HG03196 (cell line): ENCODE data around the gene TPBGL.
A peak's percentile ranks its signal among the peaks of the same experiment; 100 is the strongest.

Experiments
- ATAC-seq: cut with Tn5 transposase; IDR thresholded peaks from one replicate; pipeline ENCODE4 v1.9.1; 2021; ENCODE audit not compliant: unreplicated experiment

TPBGL gene, protein sequence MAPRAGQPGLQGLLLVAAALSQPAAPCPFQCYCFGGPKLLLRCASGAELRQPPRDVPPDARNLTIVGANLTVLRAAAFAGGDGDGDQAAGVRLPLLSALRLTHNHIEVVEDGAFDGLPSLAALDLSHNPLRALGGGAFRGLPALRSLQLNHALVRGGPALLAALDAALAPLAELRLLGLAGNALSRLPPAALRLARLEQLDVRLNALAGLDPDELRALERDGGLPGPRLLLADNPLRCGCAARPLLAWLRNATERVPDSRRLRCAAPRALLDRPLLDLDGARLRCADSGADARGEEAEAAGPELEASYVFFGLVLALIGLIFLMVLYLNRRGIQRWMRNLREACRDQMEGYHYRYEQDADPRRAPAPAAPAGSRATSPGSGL

DNA sequence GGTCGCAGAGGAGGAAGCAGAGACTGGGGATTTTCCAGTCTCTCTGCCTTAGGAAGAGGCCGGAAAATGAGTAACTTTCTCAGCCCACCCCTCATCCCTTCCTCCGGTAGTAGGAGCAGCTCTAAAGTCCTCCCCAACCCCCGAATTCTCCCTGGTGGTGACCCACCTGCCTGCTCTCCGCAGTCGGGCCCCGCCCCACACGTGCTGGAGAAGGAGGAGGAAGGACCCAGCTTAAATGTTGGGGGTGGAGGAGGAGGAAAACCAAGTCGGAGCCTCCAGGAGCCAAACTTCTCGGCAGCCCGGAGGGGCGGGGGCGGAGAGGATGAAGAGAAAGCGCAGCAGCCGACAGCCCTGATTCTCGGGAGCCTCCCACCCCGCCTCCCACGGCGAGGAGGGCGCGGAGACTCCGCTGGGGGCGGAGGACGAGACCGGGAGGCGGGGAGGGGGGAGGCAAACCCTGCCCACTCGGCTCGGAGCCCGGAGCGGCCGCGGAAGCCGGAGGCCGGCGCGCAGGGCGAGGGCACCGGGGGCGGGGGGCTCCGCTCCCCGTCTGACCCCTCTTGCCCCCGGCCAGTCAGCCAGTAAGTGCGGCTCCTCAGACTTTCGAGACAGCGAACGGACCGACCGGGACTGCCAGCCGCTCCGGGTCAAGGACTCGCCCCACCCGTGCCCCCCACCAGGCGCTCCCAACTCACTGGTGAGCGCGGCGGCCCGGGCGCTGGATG, at the start of gene TPBGL:
TPBGL (plus strand) TSS at position 464 of the 725 bp plus-strand sequence. CDS start 276 bp downstream, outside the sequence.
- ATAC-seq, result no peak

DNA sequence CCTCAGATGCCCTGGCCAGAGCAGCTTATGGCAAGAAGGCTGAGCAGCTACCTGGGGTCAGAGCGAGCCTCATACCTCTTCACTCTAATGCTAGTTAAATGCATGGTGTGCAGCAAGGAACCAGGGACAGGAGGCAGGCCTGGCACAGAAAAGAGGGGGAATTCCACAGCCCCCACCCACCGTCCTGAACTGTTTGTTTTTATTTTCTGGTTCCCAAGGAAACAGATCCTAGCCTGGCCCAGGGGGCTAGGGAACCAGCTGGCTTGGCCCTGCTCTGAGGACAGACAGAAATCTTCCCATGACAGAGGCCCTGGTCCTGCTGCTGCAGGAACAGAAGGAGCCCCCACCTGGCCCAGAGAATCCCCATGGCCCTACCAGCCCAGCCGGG, 49.2 kb upstream of the TPBGL start:
- ATAC-seq, result no peak

DNA sequence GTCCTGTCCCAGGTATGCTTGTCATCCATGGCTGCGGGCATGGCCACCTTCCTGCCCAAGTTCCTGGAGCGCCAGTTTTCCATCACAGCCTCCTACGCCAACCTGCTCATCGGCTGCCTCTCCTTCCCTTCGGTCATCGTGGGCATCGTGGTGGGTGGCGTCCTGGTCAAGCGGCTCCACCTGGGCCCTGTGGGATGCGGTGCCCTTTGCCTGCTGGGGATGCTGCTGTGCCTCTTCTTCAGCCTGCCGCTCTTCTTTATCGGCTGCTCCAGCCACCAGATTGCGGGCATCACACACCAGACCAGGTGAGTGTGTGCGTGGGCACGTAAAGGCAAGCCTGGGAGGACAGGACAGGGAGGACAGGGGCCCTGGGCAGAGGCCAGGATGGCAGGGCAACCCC, 47.3 kb upstream of the TPBGL start:
- ATAC-seq, result no peak

- no peak for ATAC-seq
Measured at GRCh38 chr11:75193711-75194110, 46.9 kb upstream of the TPBGL start.

- ATAC-seq, result no peak
Measured at GRCh38 chr11:75194147-75194546, 46.4 kb upstream of the TPBGL start.

DNA sequence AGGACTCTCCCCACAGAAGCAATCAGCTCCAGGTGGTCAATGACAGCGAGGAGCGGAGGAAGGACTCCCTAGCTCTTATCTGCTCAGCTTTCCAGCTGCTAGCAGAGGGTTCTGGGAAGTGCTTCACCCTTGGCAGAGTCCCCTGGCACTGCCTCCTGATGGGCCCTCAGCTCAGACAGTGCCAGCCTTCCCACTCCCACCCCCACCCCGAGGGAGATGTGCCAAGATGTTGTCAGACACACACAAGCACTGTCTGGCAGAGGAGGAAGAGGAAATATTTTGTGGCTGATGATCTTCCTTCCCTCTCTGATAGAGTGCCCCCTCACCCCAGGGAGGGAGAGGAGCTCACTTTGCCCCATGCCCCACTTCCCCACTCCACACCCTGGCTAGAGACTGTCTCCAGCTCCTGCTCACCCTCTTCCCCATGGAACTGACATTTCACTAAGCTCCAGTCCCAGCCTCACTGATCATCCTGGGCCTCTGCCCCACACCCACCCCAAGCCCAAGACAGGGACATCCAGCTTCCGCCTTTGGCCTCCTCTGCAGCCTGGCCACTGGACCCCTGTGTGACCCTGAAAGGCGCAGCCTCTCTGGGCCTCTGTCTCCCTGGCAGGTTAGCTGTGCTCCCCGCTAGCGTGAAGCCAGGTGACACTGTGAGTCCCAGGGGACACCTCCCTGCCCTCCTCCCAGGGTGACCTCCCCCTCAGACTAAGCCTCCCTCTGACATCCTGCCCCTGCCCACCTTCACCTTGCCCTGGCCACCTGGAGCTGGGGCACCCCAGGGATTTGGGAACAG, 45.2 kb upstream of the TPBGL start:
- ATAC-seq, result no peak

- ATAC-seq, result no peak
Measured at GRCh38 chr11:75196426-75196825, 44.1 kb upstream of the TPBGL start.

GRCh38 chr11:75197512-75198277, 42.9 kb upstream of the TPBGL start:
- ATAC-seq, result no peak

GRCh38 chr11:75198278-75198973, 42.1 kb upstream of the TPBGL start:
- ATAC-seq, result no peak

DNA sequence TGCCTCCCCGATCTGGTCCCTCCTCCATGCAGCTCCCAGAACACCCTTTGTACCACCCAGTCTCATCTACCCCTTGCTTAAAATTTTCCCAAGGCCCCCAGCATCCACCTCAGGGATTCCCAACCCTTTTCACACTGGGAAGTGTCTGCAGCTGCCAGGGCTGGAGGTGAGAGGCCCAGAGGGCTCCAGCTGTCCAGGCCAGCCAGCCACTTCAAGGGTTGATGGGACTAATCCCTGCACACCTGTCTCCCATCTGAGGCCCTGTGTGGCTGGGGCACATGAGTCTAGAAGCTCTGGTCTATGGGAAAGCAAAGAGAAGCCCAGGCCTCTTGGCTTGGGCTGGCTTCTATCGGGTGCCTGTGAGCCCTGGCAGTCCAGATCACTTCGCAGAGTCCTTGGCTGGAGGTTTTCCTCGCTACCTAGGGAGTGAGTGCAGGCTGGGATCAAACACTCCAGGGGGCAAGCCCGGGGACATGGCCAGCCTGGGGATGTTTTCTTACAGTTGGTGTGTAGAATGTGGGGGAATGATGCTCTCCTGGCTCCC, 41.1 kb upstream of the TPBGL start:
- ATAC-seq, result no peak

DNA sequence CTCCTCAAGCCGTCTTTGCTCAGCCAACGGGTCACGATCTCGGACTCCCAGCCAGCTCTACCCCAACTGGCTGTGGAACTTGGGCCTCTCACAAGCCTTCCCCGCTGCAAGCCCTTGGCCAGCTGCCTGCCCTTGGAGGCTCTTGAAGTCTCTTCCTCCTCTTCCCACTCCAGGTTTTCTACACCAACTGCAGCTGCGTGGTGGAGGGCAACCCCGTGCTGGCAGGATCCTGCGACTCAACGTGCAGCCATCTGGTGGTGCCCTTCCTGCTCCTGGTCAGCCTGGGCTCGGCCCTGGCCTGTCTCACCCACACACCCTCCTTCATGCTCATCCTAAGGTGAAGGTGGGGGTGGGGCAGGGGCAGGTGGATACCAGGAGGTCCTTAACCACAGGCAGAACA, 40.5 kb upstream of the TPBGL start:
- ATAC-seq, result no peak

DNA sequence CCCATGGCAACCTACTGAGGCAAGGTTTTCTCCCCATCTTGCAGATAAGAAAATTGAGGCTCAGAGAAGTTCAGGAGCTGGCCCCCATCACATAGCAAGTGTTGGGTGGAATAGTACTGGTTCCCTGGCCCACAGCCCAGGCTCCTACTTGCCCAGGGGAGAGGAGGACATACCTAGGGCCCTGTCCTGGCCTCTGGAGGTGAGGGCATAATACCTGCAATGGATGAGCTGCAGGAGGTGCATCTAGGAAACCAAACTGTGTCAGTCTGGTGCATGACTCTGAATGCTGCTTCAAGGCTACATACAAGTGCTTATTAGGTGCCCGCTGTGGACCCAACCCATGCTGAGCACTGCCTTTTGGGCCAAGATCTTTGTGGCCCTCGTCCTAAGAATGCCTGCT, 40.0 kb upstream of the TPBGL start:
- no peak for ATAC-seq

- ATAC-seq, result no peak
Measured at GRCh38 chr11:75201771-75202170, 38.8 kb upstream of the TPBGL start.

- no peak for ATAC-seq
Measured at GRCh38 chr11:75202195-75202594, 38.4 kb upstream of the TPBGL start.

DNA sequence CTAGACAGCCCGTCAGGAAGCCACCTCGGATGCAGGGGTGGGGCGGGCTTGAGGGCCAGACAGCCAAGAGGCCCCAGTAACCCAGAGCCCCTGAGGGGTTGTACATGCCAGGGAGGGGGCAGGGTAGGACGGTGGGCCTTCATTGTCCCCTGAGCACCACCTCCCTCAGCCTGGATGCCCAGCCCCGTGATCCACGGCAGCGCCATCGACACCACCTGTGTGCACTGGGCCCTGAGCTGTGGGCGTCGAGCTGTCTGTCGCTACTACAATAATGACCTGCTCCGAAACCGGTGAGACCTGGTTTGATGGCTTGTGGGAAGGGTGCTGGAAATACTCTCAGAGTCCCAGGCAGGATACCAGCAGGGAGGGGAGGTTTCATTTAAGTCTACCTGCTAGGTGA, 37.4 kb upstream of the TPBGL start:
- ATAC-seq, result no peak

- ATAC-seq, result no peak
Measured at GRCh38 chr11:75203641-75204011, 36.9 kb upstream of the TPBGL start.

DNA sequence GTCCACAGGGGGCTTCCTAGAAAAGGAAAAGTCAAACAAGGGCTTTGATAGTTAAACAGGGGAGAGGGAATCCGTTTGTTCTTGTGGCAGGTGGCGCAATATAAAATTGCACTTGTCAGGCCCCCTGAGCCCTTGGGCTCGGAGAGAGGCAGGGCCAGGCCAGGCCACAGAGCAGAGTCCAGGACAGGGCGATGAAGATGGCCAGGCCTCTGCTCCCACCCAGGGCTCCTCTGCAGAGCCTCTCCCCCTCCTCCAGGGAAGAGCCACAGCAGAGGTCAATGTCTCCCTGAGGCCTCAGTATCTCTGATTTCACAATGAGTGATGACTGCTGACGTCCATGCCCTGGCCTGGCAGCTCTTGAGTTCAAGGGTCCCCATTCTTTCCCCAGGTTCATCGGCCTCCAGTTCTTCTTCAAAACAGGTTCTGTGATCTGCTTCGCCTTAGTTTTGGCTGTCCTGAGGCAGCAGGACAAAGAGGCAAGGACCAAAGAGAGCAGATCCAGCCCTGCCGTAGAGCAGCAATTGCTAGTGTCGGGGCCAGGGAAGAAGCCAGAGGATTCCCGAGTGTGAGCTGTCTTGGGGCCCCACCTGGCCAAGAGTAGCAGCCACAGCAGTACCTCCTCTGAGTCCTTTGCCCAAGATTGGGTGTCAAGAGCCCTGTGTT, 36.4 kb upstream of the TPBGL start:
- ATAC-seq, result no peak

GRCh38 chr11:75204685-75205563, 35.6 kb upstream of the TPBGL start:
- ATAC-seq, result peak; percentile 80
